NT2/D1 (cell line): ENCODE data around the gene C2CD3.

ENCODE experiments used
- DNase-seq: peaks from one replicate; pipeline ENCODE4 v3.0.0-alpha.2; 2011; ENCODE audit warnings: low read depth, low spot score
- H3K27me3 ChIP-seq: 2 replicates; pipeline ENCODE4 v1.6.0; 2011; ENCODE audit warnings: mild to moderate bottlenecking; ENCODE audit not compliant: insufficient read length, insufficient read depth
- H3K36me3 ChIP-seq: 2 replicates; pipeline ENCODE4 v1.6.1; 2011; ENCODE audit warnings: mild to moderate bottlenecking, low read length, mixed read lengths; ENCODE audit not compliant: insufficient read depth, insufficient read length
- H3K4me1 ChIP-seq: 2 replicates; pipeline ENCODE4 v1.5.1; 2011; ENCODE audit not compliant: insufficient read depth, insufficient read length
- H3K4me3 ChIP-seq: 2 replicates; pipeline ENCODE4 v1.5.1; 2011; ENCODE audit warnings: low read depth; ENCODE audit not compliant: insufficient read length
- H3K9ac ChIP-seq: 2 replicates; pipeline ENCODE4 v1.6.0; 2011; ENCODE audit warnings: low read depth; ENCODE audit not compliant: insufficient read length
- H3K9me3 ChIP-seq: 2 replicates; pipeline ENCODE4 v1.5.1; 2011; ENCODE audit warnings: mild to moderate bottlenecking, low read length; ENCODE audit not compliant: insufficient read depth
- SUZ12 ChIP-seq: IDR thresholded peaks from 2 replicates; pipeline ENCODE4 v1.6.1; 2011; ENCODE audit not compliant: insufficient read length, insufficient read depth; ENCODE audit errors: extremely low read depth
- YY1 ChIP-seq: IDR thresholded peaks from 2 replicates; pipeline ENCODE4 v1.6.1; 2011; ENCODE audit not compliant: insufficient read length, insufficient read depth
- ZNF274 ChIP-seq: IDR thresholded peaks from 2 replicates; pipeline ENCODE4 v1.6.1; 2011; ENCODE audit warnings: mild to moderate bottlenecking, low read depth, low read length

Gene C2CD3

GRCh38 chr11:74035264-74035663 lies 135.5 kb downstream of the C2CD3 start:
- no peak overlapping the region for H3K4me3 ChIP-seq
- no peak for DNase-seq
- peaks cover 63% of the 10 kb centered on the region for H3K36me3 ChIP-seq
- TF ChIP-seq YY1 (no peak), ZNF274 (no peak), SUZ12 (no peak)
- H3K9me3 ChIP-seq, result no peaks in the 10 kb centered on the region
- no peak overlapping the region for H3K9ac ChIP-seq
- H3K27me3 ChIP-seq, result no peaks in the 10 kb centered on the region
- no peaks in the 10 kb centered on the region for H3K4me1 ChIP-seq

DNA sequence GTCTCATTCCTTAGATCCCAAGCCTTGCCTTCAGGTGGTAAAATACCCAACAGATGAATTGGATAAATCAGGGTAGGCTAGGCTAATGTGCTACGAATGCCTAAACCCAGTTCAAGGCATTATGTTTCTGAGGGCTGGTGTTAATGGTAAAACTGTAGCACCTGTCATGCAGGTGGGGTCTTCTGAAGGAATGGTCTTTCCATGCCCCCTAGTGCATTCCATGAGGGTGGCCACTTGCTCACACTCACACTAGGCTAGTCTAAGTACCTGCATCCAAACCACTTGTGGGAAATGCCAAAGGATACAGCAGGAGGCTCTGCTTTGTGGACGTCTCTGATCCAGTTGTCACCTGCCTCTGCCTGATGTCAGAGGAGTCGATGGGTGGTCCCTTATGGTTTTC lies 137.8 kb downstream of the C2CD3 start:
- H3K36me3 ChIP-seq, result peaks cover 56% of the 10 kb centered on the region
- no peak for DNase-seq
- no peak for TF ChIP-seq ZNF274
- no peak for TF ChIP-seq SUZ12
- TF ChIP-seq YY1, result no peak

DNA sequence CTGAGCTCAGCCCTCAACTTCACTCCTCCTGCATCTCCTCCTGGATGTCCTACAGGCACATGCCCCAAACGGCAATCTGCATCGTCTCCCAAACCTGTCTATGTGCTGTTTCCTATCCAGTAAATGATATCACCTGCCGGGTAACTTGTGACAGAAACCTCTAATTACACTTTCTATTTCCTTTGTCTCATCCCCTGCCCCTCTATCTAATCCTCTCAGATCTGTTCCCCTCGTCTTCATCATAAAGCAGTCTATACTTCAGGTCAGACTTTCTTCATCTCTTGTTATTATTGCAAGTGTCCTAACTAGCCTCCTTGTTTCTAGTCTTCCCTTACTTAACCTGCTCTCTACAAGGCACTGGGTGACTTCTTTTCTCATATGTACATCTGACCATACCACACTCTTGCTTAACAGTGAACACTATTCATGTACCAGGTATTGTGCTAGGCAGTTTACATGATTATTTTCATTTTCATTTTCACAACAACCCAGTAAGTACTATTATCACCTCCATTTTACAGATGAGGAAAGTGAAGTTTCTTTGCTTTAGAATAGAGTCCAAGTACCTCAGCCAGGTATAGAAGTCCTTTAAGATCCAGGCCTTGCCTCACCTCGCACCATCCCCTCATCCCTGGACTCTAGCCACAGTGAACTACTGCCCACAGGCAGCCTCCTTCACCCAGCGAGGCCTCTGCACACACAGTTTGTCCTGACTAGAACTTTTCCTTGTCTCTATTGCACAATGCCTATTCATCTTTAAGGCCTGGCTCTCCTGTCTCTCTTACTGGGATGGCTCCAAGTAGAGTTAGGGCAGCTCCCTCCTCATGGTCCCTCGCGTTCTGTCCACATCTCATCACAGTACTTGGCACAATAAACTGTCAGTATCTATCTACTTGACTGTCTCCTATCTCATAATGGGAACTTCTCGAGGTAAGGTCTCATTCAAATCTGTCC lies 139.8 kb downstream of the C2CD3 start:
- Histone ChIP-seq H3K4me3 (no peak overlapping the region), H3K27me3 (no peaks in the 10 kb centered on the region), H3K9ac (no peak overlapping the region), H3K9me3 (no peaks in the 10 kb centered on the region), H3K36me3 (peaks cover 47% of the 10 kb centered on the region), H3K4me1 (peaks cover 2% of the 10 kb centered on the region)
- TF ChIP-seq ZNF274 (no peak), SUZ12 (no peak), YY1 (no peak)
- no peak for DNase-seq

More for the DNA sequence above, 137.8 kb downstream of the C2CD3 start:
- Histone ChIP-seq H3K4me3 (no peak overlapping the region), H3K4me1 (peaks cover 2% of the 10 kb centered on the region), H3K9me3 (no peaks in the 10 kb centered on the region), H3K27me3 (no peaks in the 10 kb centered on the region), H3K9ac (no peak overlapping the region)

- peaks cover 18% of the 10 kb centered on the region for H3K36me3 ChIP-seq
- no peaks in the 10 kb centered on the region for H3K27me3 ChIP-seq
- no peak overlapping the region for H3K4me3 ChIP-seq
- DNase-seq, result no peak
- no peak overlapping the region for H3K9ac ChIP-seq
- TF ChIP-seq ZNF274 (no peak), SUZ12 (no peak), YY1 (no peak)
- peaks cover 2% of the 10 kb centered on the region for H3K4me1 ChIP-seq
- no peaks in the 10 kb centered on the region for H3K9me3 ChIP-seq
Observed at GRCh38 chr11:74025467-74026166, 145.2 kb downstream of the C2CD3 start.

DNA sequence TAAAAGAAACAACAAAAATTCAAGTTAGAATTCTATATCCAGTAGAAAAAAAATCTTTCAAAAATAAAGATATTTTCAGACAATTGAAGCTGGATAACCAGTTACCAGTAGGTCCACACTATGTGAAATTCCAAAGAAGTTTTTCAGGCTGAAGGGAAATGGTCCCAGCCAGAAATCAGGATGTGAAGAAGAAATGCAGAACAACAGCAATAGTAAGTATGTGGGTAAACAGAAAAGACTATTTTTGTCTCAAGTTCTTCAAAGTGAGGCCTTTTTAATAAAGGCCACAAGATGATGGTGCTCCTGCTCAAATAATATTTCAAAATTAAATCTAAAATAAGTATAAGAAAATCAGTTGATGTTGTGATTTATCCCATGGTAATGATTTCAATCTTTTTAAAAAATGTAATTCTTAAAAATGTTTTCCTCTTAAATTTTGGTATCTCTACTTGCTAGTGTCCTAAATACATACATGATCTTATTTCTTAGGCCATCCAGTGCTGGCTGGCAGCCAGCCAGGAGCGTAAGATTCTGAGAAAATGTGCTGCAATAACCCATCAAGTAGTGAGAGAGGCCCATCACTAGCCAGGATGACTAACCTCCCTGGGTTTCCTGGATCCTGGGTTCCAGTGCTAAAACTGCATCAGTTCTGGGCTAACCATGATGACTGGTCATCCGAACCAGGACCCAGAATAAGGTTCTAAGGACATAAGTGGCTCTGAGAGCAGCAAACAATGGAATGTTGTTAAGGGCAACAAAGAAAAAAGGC lies 146.4 kb downstream of the C2CD3 start:
- no peak for TF ChIP-seq YY1
- TF ChIP-seq SUZ12, result no peak
- no peak for TF ChIP-seq ZNF274
- Histone ChIP-seq H3K36me3 (peaks cover 18% of the 10 kb centered on the region), H3K4me1 (peaks cover 2% of the 10 kb centered on the region), H3K9ac (no peak overlapping the region), H3K4me3 (no peak overlapping the region), H3K27me3 (no peaks in the 10 kb centered on the region), H3K9me3 (no peaks in the 10 kb centered on the region)
- DNase-seq, result no peak

DNA sequence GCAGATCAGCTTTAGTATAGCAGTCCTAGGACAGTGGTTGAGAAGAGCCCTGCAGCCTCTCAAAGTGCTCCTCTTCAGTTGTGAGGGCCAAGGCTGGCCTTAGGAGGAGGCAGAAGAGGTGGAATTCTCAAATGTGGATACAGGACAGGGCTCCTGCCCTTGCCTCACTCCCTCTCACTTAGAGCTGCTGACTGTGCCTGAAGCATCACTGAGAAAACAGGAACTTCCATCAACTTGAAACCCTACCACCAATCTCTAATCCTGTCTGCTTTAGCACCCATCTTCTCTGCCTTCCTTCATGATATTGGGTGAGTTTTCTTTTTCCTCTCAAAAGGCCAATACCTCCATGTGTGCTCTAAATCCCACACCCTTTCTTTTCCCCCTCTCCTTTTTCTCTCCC lies 147.5 kb downstream of the C2CD3 start:
- Histone ChIP-seq H3K9ac (no peak overlapping the region), H3K36me3 (peaks cover 22% of the 10 kb centered on the region), H3K27me3 (no peaks in the 10 kb centered on the region), H3K4me3 (no peak overlapping the region), H3K9me3 (no peaks in the 10 kb centered on the region), H3K4me1 (peaks cover 2% of the 10 kb centered on the region)
- TF ChIP-seq YY1 (no peak), SUZ12 (no peak), ZNF274 (no peak)
- no peak for DNase-seq
